Measurements from ENCODE around the gene COL5A3.

Gene COL5A3

GRCh38 chr19:10021446-10021845 lies 11.1 kb upstream of the COL5A3 start:
- DNase-seq, result no peak
- 94% methylated on average over 23 of the region's 23 CpGs for WGBS (ENCODE audit: insufficient coverage)
- Histone ChIP-seq H3K27ac (ENCODE audit: insufficient read depth in 1 of 2, low read depth in 1 of 2, low read length in 2 of 2, poor library complexity in 1 of 2, severe bottlenecking in 2 of 2) (no peak overlapping the region), H3K9me3 (ENCODE audit: control extremely low read depth in 1 of 5, control insufficient read depth in 4 of 5, insufficient read depth in 2 of 5, low read depth in 1 of 5, low read length in 4 of 5) (no peaks in the 10 kb centered on the region), H3K27me3 (replicated peaks in 2 of 5; ENCODE audit: control insufficient read depth in 4 of 5, insufficient read depth in 5 of 5, low read length in 4 of 5) (peaks cover 0 to 7% (median 0%) of the 10 kb centered on the region in 5 experiments), H3K4me3 (ENCODE audit: control insufficient read depth in 1 of 7, extremely low read depth in 1 of 7, insufficient read depth in 4 of 7, low read depth in 2 of 7, low read length in 6 of 7) (no peak overlapping the region), H3K4me1 (ENCODE audit: control extremely low read depth in 1 of 4, control insufficient read depth in 4 of 4, insufficient read depth in 4 of 4, low read length in 3 of 4) (no peaks in the 10 kb centered on the region), H3K36me3 (ENCODE audit: control insufficient read depth in 4 of 4, insufficient read depth in 4 of 4, low read length in 3 of 4) (no peaks in the 10 kb centered on the region)
- POLR2A ChIA-PET, result no interaction called here
- CTCF ChIA-PET, result interaction anchor here (0.9 kb wide), 1 partner anchor 91 kb away, joined by 3 read pairs; no protein-coding TSS in a partner anchor

DNA sequence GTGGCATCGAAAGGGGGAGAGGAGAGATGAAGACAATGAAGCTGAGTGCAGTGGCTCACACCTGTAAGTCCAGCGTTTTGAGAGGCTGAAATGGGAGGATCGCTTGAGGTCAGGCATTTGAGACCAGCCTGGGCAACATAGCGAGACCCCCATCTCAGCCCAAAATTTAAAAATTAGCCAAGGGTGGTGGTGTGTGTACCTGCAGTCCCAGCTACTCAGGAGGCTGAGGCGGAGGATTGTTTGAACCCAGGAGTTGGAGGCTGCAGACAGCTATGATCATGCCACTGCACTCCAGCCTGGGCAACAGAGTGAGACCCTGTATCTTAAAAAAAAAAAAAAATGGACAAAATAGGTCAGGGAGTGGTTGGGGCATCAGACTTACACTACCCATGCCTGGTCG lies 10.5 kb upstream of the COL5A3 start:
- ChIA-PET POLR2A (no interaction called here), CTCF (no interaction called here)
- Histone ChIP-seq H3K36me3 (ENCODE audit: control insufficient read depth in 4 of 4, insufficient read depth in 4 of 4, low read length in 3 of 4) (no peaks in the 10 kb centered on the region), H3K27me3 (replicated peaks in 2 of 5; ENCODE audit: control insufficient read depth in 4 of 5, insufficient read depth in 5 of 5, low read length in 4 of 5) (peaks cover 0 to 7% (median 0%) of the 10 kb centered on the region in 5 experiments), H3K4me1 (ENCODE audit: control extremely low read depth in 1 of 4, control insufficient read depth in 4 of 4, insufficient read depth in 4 of 4, low read length in 3 of 4) (no peaks in the 10 kb centered on the region), H3K27ac (ENCODE audit: insufficient read depth in 1 of 2, low read depth in 1 of 2, low read length in 2 of 2, poor library complexity in 1 of 2, severe bottlenecking in 2 of 2) (no peak overlapping the region), H3K4me3 (ENCODE audit: control insufficient read depth in 1 of 7, extremely low read depth in 1 of 7, insufficient read depth in 4 of 7, low read depth in 2 of 7, low read length in 6 of 7) (no peak overlapping the region), H3K9me3 (ENCODE audit: control extremely low read depth in 1 of 5, control insufficient read depth in 4 of 5, insufficient read depth in 2 of 5, low read depth in 1 of 5, low read length in 4 of 5) (no peaks in the 10 kb centered on the region)
- no peak for DNase-seq
- WGBS (ENCODE audit: insufficient coverage), result 95% methylated on average over 5 of the region's 6 CpGs

DNA sequence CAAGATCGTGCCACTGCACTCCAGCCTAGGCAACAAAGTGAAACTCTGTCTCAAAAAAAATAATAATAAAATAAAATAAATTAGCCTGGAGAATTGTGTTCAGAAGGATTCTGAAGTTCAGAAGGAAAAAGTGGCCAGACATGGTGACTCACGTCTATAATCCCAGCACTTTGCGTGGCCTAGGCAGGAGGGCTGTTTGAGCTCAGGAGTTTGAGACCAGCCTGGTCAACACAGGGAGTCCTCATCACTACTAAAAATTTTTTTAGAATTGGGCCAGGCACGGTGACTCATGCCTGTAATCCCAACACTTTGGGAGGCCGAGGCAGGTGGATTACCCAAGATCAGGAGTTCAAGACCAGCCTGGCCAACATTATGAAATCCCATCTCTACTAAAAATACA lies 8.9 kb upstream of the COL5A3 start:
- ChIA-PET CTCF (no interaction called here), POLR2A (no interaction called here)
- Histone ChIP-seq H3K9me3 (ENCODE audit: control extremely low read depth in 1 of 5, control insufficient read depth in 4 of 5, insufficient read depth in 2 of 5, low read depth in 1 of 5, low read length in 4 of 5) (no peaks in the 10 kb centered on the region), H3K4me3 (ENCODE audit: control insufficient read depth in 1 of 7, extremely low read depth in 1 of 7, insufficient read depth in 4 of 7, low read depth in 2 of 7, low read length in 6 of 7) (no peak overlapping the region), H3K27me3 (replicated peaks in 2 of 5; ENCODE audit: control insufficient read depth in 4 of 5, insufficient read depth in 5 of 5, low read length in 4 of 5) (peaks cover 0 to 8% (median 1%) of the 10 kb centered on the region in 5 experiments), H3K4me1 (ENCODE audit: control extremely low read depth in 1 of 4, control insufficient read depth in 4 of 4, insufficient read depth in 4 of 4, low read length in 3 of 4) (no peaks in the 10 kb centered on the region), H3K27ac (ENCODE audit: insufficient read depth in 1 of 2, low read depth in 1 of 2, low read length in 2 of 2, poor library complexity in 1 of 2, severe bottlenecking in 2 of 2) (no peak overlapping the region), H3K36me3 (ENCODE audit: control insufficient read depth in 4 of 4, insufficient read depth in 4 of 4, low read length in 3 of 4) (no peaks in the 10 kb centered on the region)
- 92% methylated on average over 4 of the region's 5 CpGs for WGBS (ENCODE audit: insufficient coverage)
- no peak for DNase-seq

GRCh38 chr19:10018786-10019185 lies 8.5 kb upstream of the COL5A3 start:
- 91% methylated on average over 7 of the region's 9 CpGs for WGBS (ENCODE audit: insufficient coverage)
- Histone ChIP-seq H3K9me3 (ENCODE audit: control extremely low read depth in 1 of 5, control insufficient read depth in 4 of 5, insufficient read depth in 2 of 5, low read depth in 1 of 5, low read length in 4 of 5) (no peaks in the 10 kb centered on the region), H3K36me3 (ENCODE audit: control insufficient read depth in 4 of 4, insufficient read depth in 4 of 4, low read length in 3 of 4) (no peaks in the 10 kb centered on the region), H3K27me3 (replicated peaks in 2 of 5; ENCODE audit: control insufficient read depth in 4 of 5, insufficient read depth in 5 of 5, low read length in 4 of 5) (peaks cover 0 to 11% (median 5%) of the 10 kb centered on the region in 5 experiments), H3K4me3 (ENCODE audit: control insufficient read depth in 1 of 7, extremely low read depth in 1 of 7, insufficient read depth in 4 of 7, low read depth in 2 of 7, low read length in 6 of 7) (no peak overlapping the region), H3K27ac (ENCODE audit: insufficient read depth in 1 of 2, low read depth in 1 of 2, low read length in 2 of 2, poor library complexity in 1 of 2, severe bottlenecking in 2 of 2) (no peak overlapping the region), H3K4me1 (ENCODE audit: control extremely low read depth in 1 of 4, control insufficient read depth in 4 of 4, insufficient read depth in 4 of 4, low read length in 3 of 4) (no peaks in the 10 kb centered on the region)
- ChIA-PET POLR2A (no interaction called here), CTCF (no interaction called here)
- DNase-seq, result no peak

- Histone ChIP-seq H3K4me1 (ENCODE audit: control extremely low read depth in 1 of 4, control insufficient read depth in 4 of 4, insufficient read depth in 4 of 4, low read length in 3 of 4) (no peaks in the 10 kb centered on the region), H3K27ac (ENCODE audit: insufficient read depth in 1 of 2, low read depth in 1 of 2, low read length in 2 of 2, poor library complexity in 1 of 2, severe bottlenecking in 2 of 2) (no peak overlapping the region), H3K36me3 (ENCODE audit: control insufficient read depth in 4 of 4, insufficient read depth in 4 of 4, low read length in 3 of 4) (no peaks in the 10 kb centered on the region), H3K9me3 (ENCODE audit: control extremely low read depth in 1 of 5, control insufficient read depth in 4 of 5, insufficient read depth in 2 of 5, low read depth in 1 of 5, low read length in 4 of 5) (no peaks in the 10 kb centered on the region), H3K27me3 (replicated peaks in 2 of 5; ENCODE audit: control insufficient read depth in 4 of 5, insufficient read depth in 5 of 5, low read length in 4 of 5) (peaks cover 0 to 16% (median 5%) of the 10 kb centered on the region in 5 experiments), H3K4me3 (ENCODE audit: control insufficient read depth in 1 of 7, extremely low read depth in 1 of 7, insufficient read depth in 4 of 7, low read depth in 2 of 7, low read length in 6 of 7) (no peak overlapping the region)
- no peak for DNase-seq
- POLR2A ChIA-PET, result no interaction called here
- CTCF ChIA-PET, result no interaction called here
- WGBS (ENCODE audit: insufficient coverage), result 96% methylated on average over 2 of the region's 3 CpGs
Observed at GRCh38 chr19:10018263-10018662, 8.0 kb upstream of the COL5A3 start.

GRCh38 chr19:10013834-10014618 lies 3.7 kb upstream of the COL5A3 start:
- H3K27ac ChIP-seq (ENCODE audit: insufficient read depth in 1 of 2, low read depth in 1 of 2, low read length in 2 of 2, poor library complexity in 1 of 2, severe bottlenecking in 2 of 2), result no peak overlapping the region
- WGBS (ENCODE audit: insufficient coverage), result 59% methylated on average over 2 of the region's 6 CpGs
- POLR2A ChIA-PET, result interaction anchor here (0.6 kb wide), 1 partner anchor 351 kb away, joined by 5 read pairs; no protein-coding TSS in a partner anchor
- no peaks in the 10 kb centered on the region for H3K9me3 ChIP-seq (ENCODE audit: control extremely low read depth in 1 of 5, control insufficient read depth in 4 of 5, insufficient read depth in 2 of 5, low read depth in 1 of 5, low read length in 4 of 5)
- CTCF ChIA-PET, result no interaction called here
- peaks cover 0 to 5% (median 2%) of the 10 kb centered on the region in 4 experiments for H3K4me1 ChIP-seq (ENCODE audit: control extremely low read depth in 1 of 4, control insufficient read depth in 4 of 4, insufficient read depth in 4 of 4, low read length in 3 of 4)
- H3K27me3 ChIP-seq (replicated peaks in 2 of 5; ENCODE audit: control insufficient read depth in 4 of 5, insufficient read depth in 5 of 5, low read length in 4 of 5), result peaks cover 0 to 54% (median 24%) of the 10 kb centered on the region in 5 experiments
- DNase-seq, result no peak
- no peaks in the 10 kb centered on the region for H3K36me3 ChIP-seq (ENCODE audit: control insufficient read depth in 4 of 4, insufficient read depth in 4 of 4, low read length in 3 of 4)
- no peak overlapping the region for H3K4me3 ChIP-seq (ENCODE audit: control insufficient read depth in 1 of 7, extremely low read depth in 1 of 7, insufficient read depth in 4 of 7, low read depth in 2 of 7, low read length in 6 of 7)

- ChIA-PET CTCF (no interaction called here), POLR2A (no interaction called here)
Observed at GRCh38 chr19:10013316-10013715, 3.0 kb upstream of the COL5A3 start, which contains the start of gene RDH8. RDH8 (plus strand) TSS chr19:10013483; CDS start chr19:10013498, 15 bp downstream.

More at GRCh38 chr19:10013316-10013715, 3.0 kb upstream of the COL5A3 start, which contains the start of gene RDH8:
- no peak for DNase-seq
- Histone ChIP-seq H3K27ac (ENCODE audit: insufficient read depth in 1 of 2, low read depth in 1 of 2, low read length in 2 of 2, poor library complexity in 1 of 2, severe bottlenecking in 2 of 2) (no peak within 1 kb of the TSS), H3K9me3 (ENCODE audit: control extremely low read depth in 1 of 5, control insufficient read depth in 4 of 5, insufficient read depth in 2 of 5, low read depth in 1 of 5, low read length in 4 of 5) (no peaks in the 10 kb centered on the region), H3K27me3 (replicated peaks in 2 of 5; ENCODE audit: control insufficient read depth in 4 of 5, insufficient read depth in 5 of 5, low read length in 4 of 5) (peaks cover 2 to 61% (median 30%) of the 10 kb centered on the region in 5 experiments), H3K36me3 (ENCODE audit: control insufficient read depth in 4 of 4, insufficient read depth in 4 of 4, low read length in 3 of 4) (no peaks in the 10 kb centered on the region), H3K4me1 (ENCODE audit: control extremely low read depth in 1 of 4, control insufficient read depth in 4 of 4, insufficient read depth in 4 of 4, low read length in 3 of 4) (peaks cover 0 to 5% (median 2%) of the 10 kb centered on the region in 4 experiments), H3K4me3 (ENCODE audit: control insufficient read depth in 1 of 7, extremely low read depth in 1 of 7, insufficient read depth in 4 of 7, low read depth in 2 of 7, low read length in 6 of 7) (no peak within 1 kb of the TSS)
- WGBS (ENCODE audit: insufficient coverage), result 69% methylated on average over 7 of the region's 10 CpGs

Data from common myeloid progenitor, CD34-positive (primary cell).